Neural progenitor cell (in vitro differentiated cells): ENCODE data around the gene SAMD13. TPM values are rescaled to one million over a fixed set of nuclear protein-coding genes. Genes with fewer than 3 reads are reported as not detected.

Source experiments
- DNase-seq: peaks from one replicate; pipeline ENCODE4 v3.0.0-alpha.2; 2016; ENCODE audit warnings: low spot score
- H2AFZ ChIP-seq: fragments of 200-600 bp; sonication (generic); replicated peaks from 2 replicates; pipeline ENCODE4 v1.6.1; 2016; ENCODE audit warnings: antibody characterized with exemption
- H3F3A ChIP-seq: fragments of 200-600 bp; sonication (generic); 2 replicates; pipeline ENCODE4 v1.6.1; 2016; ENCODE audit warnings: antibody characterized with exemption, low read depth
- H3K27ac ChIP-seq: fragments of 200-600 bp; sonication (generic); 2 replicates; pipeline ENCODE4 v1.5.1; 2016; ENCODE audit warnings: mild to moderate bottlenecking
- H3K27me3 ChIP-seq: fragments of 200-600 bp; sonication (generic); 2 replicates; pipeline ENCODE4 v1.6.1; 2016; ENCODE audit warnings: mild to moderate bottlenecking, moderate library complexity
- H3K36me3 ChIP-seq: fragments of 200-600 bp; sonication (generic); 2 replicates; pipeline ENCODE4 v1.5.1; 2016
- H3K4me1 ChIP-seq: fragments of 200-600 bp; sonication (generic); 2 replicates; pipeline ENCODE4 v1.6.1; 2016; ENCODE audit warnings: mixed run types
- H3K4me2 ChIP-seq: fragments of 200-600 bp; sonication (generic); 2 replicates; pipeline ENCODE4 v1.6.1; 2016
- H3K4me3 ChIP-seq: fragments of 200-600 bp; sonication (generic); 2 replicates; pipeline ENCODE4 v1.5.1; 2016
- H3K79me2 ChIP-seq: fragments of 200-600 bp; sonication (generic); 2 replicates; pipeline ENCODE4 v1.6.1; 2016; ENCODE audit warnings: low read depth
- H3K9ac ChIP-seq: fragments of 200-600 bp; sonication (generic); 2 replicates; pipeline ENCODE4 v1.6.1; 2016
- H3K9me3 ChIP-seq: fragments of 200-600 bp; sonication (generic); 2 replicates; pipeline ENCODE4 v1.5.1; 2016; ENCODE audit warnings: low read depth
- H4K20me1 ChIP-seq: fragments of 200-600 bp; sonication (generic); 2 replicates; pipeline ENCODE4 v1.6.1; 2016; ENCODE audit warnings: low read depth
- H3K27ac Mint-ChIP-seq: 3 replicates; pipeline ENCODE4 v1.8.0; 2021; ENCODE audit warnings: mixed read lengths
- H3K27me3 Mint-ChIP-seq: 2 replicates; pipeline ENCODE4 v1.8.0; 2022; ENCODE audit warnings: low read depth, mild to moderate bottlenecking, inconsistent platforms, moderate library complexity, mixed read lengths; ENCODE audit not compliant: insufficient read depth
- H3K36me3 Mint-ChIP-seq: 3 replicates; pipeline ENCODE4 v1.8.0; 2021; ENCODE audit warnings: mixed read lengths
- H3K4me1 Mint-ChIP-seq: 3 replicates; pipeline ENCODE4 v1.8.0; 2021; ENCODE audit warnings: mixed read lengths
- H3K4me3 Mint-ChIP-seq: 3 replicates; pipeline ENCODE4 v1.8.0; 2021; ENCODE audit warnings: mild to moderate bottlenecking, moderate library complexity, mixed read lengths
- H3K9me3 Mint-ChIP-seq: 3 replicates; pipeline ENCODE4 v1.8.0; 2020; ENCODE audit warnings: mixed read lengths
- EZH2 ChIP-seq: fragments of 200-600 bp; sonication (generic); IDR thresholded peaks from 2 replicates; pipeline ENCODE4 v1.6.1; 2017; ENCODE audit warnings: antibody characterized with exemption, mild to moderate bottlenecking, moderate library complexity
- EZH2phosphoT487 ChIP-seq: fragments of 200-600 bp; sonication (generic); IDR thresholded peaks from 2 replicates; pipeline ENCODE4 v1.6.1; 2017; ENCODE audit warnings: antibody characterized with exemption
- total RNA-seq: library from RNA; depleted of rRNA; stranded (reverse); fragments of >200 nt; gene quantifications from 2 replicates; pipeline ENCODE4 v1.2.3, GENCODE V29; 2015; ENCODE audit warnings: low replicate concordance
- TF ChIP-seq, protein P1 (sequence below): fragments of 200-600 bp; sonication (generic); IDR thresholded peaks from 2 replicates; pipeline ENCODE4 v1.5.1; 2017; ENCODE audit warnings: antibody characterized with exemption, mild to moderate bottlenecking

SAMD13 gene
- total RNA-seq, 1 donor from 2014 or later: 5.6 TPM

DNA sequence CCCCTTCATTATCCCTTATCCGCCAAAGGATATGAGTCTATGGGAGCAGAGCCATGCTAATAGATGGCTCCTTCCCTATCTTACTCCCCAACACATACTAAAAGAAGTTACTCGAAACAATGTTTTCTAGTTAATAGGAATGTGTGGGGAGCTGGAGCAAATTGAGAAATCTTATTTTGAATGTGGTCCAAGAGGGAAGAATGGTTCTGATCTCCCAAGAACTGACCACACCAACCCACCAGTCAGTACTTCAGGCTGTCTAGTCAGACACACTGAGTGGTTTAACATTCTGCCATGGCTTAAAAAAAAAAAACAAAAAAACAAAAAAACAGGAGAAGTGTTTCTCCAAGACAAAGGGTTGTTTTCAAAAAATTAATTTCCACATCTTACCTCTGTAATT is 65.3 kb downstream of the SAMD13 start:
- TF ChIP-seq EZH2 (no peak), EZH2phosphoT487 (no peak)
- TF ChIP-seq, protein P1, sequence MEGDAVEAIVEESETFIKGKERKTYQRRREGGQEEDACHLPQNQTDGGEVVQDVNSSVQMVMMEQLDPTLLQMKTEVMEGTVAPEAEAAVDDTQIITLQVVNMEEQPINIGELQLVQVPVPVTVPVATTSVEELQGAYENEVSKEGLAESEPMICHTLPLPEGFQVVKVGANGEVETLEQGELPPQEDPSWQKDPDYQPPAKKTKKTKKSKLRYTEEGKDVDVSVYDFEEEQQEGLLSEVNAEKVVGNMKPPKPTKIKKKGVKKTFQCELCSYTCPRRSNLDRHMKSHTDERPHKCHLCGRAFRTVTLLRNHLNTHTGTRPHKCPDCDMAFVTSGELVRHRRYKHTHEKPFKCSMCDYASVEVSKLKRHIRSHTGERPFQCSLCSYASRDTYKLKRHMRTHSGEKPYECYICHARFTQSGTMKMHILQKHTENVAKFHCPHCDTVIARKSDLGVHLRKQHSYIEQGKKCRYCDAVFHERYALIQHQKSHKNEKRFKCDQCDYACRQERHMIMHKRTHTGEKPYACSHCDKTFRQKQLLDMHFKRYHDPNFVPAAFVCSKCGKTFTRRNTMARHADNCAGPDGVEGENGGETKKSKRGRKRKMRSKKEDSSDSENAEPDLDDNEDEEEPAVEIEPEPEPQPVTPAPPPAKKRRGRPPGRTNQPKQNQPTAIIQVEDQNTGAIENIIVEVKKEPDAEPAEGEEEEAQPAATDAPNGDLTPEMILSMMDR: no peak
- H3K4me3 Mint-ChIP-seq: no peak overlapping the region
- DNase-seq: no peak

DNA sequence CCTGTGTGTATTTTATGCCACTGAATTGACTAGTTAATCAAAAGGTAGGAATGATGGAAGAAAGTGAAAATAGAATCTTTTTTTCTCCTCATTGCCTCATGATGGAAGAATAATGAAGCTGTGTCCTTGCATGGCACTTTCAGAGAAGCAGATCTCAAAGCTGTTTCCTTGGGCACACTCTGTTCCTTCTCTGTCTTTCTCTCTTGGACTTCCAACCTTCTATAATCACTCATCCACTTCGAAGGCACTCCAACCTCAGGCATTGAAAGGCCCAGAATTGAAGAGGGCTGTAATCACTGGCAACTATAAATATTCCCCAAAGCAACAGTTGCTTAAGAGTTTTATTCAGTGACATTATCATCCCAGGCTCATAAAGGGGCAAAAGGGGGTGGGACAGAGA is 65.7 kb downstream of the SAMD13 start:
- Mint-ChIP-seq H3K27ac (peak overlapping the region; percentile 39), H3K4me3 (no peak overlapping the region), H3K36me3 (no peaks in the 10 kb centered on the region), H3K27me3 (peaks cover 2% of the 10 kb centered on the region), H3K4me1 (peaks cover 8% of the 10 kb centered on the region), H3K9me3 (no peaks in the 10 kb centered on the region)
- Histone ChIP-seq H3F3A (no peaks in the 10 kb centered on the region), H3K9me3 (no peaks in the 10 kb centered on the region), H3K36me3 (no peaks in the 10 kb centered on the region), H3K4me1 (no peaks in the 10 kb centered on the region), H3K79me2 (no peaks in the 10 kb centered on the region), H3K4me3 (no peak overlapping the region), H4K20me1 (no peaks in the 10 kb centered on the region), H2AFZ (no peak overlapping the region), H3K27ac (no peak overlapping the region), H3K4me2 (no peak overlapping the region), H3K9ac (no peak overlapping the region), H3K27me3 (no peaks in the 10 kb centered on the region)
- TF ChIP-seq EZH2phosphoT487 (no peak), EZH2 (no peak)
- TF ChIP-seq, protein P1: no peak
- DNase-seq: no peak

More for the DNA sequence above, 65.3 kb downstream of the SAMD13 start:
- Histone ChIP-seq H3K4me3 (no peak overlapping the region), H3K4me1 (no peaks in the 10 kb centered on the region), H2AFZ (no peak overlapping the region), H3K36me3 (no peaks in the 10 kb centered on the region), H3K79me2 (no peaks in the 10 kb centered on the region), H4K20me1 (no peaks in the 10 kb centered on the region), H3K27ac (no peak overlapping the region), H3F3A (no peaks in the 10 kb centered on the region), H3K27me3 (no peaks in the 10 kb centered on the region), H3K4me2 (no peak overlapping the region), H3K9me3 (no peaks in the 10 kb centered on the region), H3K9ac (no peak overlapping the region)
- no peaks in the 10 kb centered on the region for H3K9me3 Mint-ChIP-seq
- H3K27me3 Mint-ChIP-seq: peaks cover 2% of the 10 kb centered on the region
- H3K27ac Mint-ChIP-seq: no peak overlapping the region
- H3K36me3 Mint-ChIP-seq: no peaks in the 10 kb centered on the region
- peaks cover 8% of the 10 kb centered on the region for H3K4me1 Mint-ChIP-seq

DNA sequence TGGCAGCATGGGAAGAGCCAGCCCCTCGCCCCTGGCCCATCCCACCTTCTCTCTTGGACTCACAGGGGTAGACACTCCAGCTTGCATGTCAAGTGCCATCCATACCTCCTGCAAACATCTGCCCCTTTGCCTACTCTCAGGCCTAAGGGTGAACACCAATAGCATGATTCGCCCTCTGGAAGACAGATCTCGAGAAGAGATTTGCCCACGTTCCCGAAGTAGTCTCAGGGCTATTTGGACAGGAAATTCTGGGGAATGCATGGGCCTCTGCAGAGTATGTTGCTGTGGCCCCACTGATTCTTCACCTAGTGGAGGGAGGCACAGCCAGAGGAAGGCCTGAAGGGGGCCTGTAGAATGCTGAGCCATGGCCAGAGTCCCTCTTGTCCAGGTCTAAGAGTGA is 66.9 kb downstream of the SAMD13 start:
- Histone ChIP-seq H3K79me2 (no peaks in the 10 kb centered on the region), H3K4me2 (no peak overlapping the region), H3K9ac (no peak overlapping the region), H3K4me3 (no peak overlapping the region), H2AFZ (no peak overlapping the region), H3K9me3 (no peaks in the 10 kb centered on the region), H3F3A (no peaks in the 10 kb centered on the region), H4K20me1 (no peaks in the 10 kb centered on the region), H3K27me3 (no peaks in the 10 kb centered on the region), H3K36me3 (no peaks in the 10 kb centered on the region), H3K27ac (no peak overlapping the region), H3K4me1 (no peaks in the 10 kb centered on the region)
- no peak overlapping the region for H3K4me3 Mint-ChIP-seq
- TF ChIP-seq EZH2: no peak
- TF ChIP-seq, protein P1: no peak
- no peak for TF ChIP-seq EZH2phosphoT487
- DNase-seq: no peak
- peaks cover 8% of the 10 kb centered on the region for H3K4me1 Mint-ChIP-seq
- H3K36me3 Mint-ChIP-seq: no peaks in the 10 kb centered on the region
- H3K27ac Mint-ChIP-seq: no peak overlapping the region
- peaks cover 2% of the 10 kb centered on the region for H3K27me3 Mint-ChIP-seq
- no peaks in the 10 kb centered on the region for H3K9me3 Mint-ChIP-seq
